PC-3 (cell line): Measurements from ENCODE around the gene LIMS2.

Source experiments
- CTCF ChIP-seq: fragments of 300-600 bp; sonication (generic); conservative IDR thresholded peaks from 2 replicates; pipeline ENCODE4 v1.5.1; 2017; ENCODE audit warnings: antibody characterized with exemption, low read depth, mild to moderate bottlenecking, low read length
- EZH2 ChIP-seq: fragments of 300-600 bp; sonication (generic); IDR thresholded peaks from one replicate; pipeline ENCODE4 v1.6.1; 2017; ENCODE audit warnings: antibody characterized with exemption, mild to moderate bottlenecking, low read length; ENCODE audit not compliant: unreplicated experiment

- TF ChIP-seq EZH2 (no peak), CTCF (no peak)
These were observed 3.2 kb upstream of the LIMS2 start for GRCh38 chr2:127678531-127678930.
